SK-N-SH treated with all-trans-retinoic acid at 6 μM for 48 hours (cell line): ENCODE measurements around the gene KCNK4.

ENCODE experiments used
- ATAC-seq: fragments of 200-7000 bp; cut with Tn5 transposase; 3 replicates; pipeline ENCODE4 v1.9.1; 2020; ENCODE audit warnings: mild to moderate bottlenecking, moderate library complexity
- ARNTL ChIP-seq: fragments of 450-650 bp; formaldehyde crosslinking; IDR thresholded peaks from 2 replicates; pipeline ENCODE4 v1.5.0; 2020; ENCODE audit warnings: low read depth, mild to moderate bottlenecking, moderate library complexity, borderline replicate concordance
- CREB5 ChIP-seq: fragments of 250-450 bp; sonication (Bioruptor Pico); IDR thresholded peaks from 2 replicates; pipeline ENCODE4 v1.5.1; 2020; ENCODE audit warnings: low read depth, mild to moderate bottlenecking, moderate library complexity
- CSDC2 ChIP-seq: fragments of 250-450 bp; sonication (Bioruptor Pico); IDR thresholded peaks from 2 replicates; pipeline ENCODE4 v1.5.0; 2020; ENCODE audit warnings: mild to moderate bottlenecking, moderate library complexity
- CSRNP3 ChIP-seq: fragments of 250-450 bp; sonication (Bioruptor Pico); IDR thresholded peaks from 2 replicates; pipeline ENCODE4 v1.5.1; 2021; ENCODE audit warnings: mild to moderate bottlenecking, moderate library complexity
- ESRRG ChIP-seq: fragments of 250-450 bp; sonication (Bioruptor Pico); IDR thresholded peaks from 2 replicates; pipeline ENCODE4 v1.6.1; 2021; ENCODE audit warnings: mild to moderate bottlenecking
- GLIS3 ChIP-seq: fragments of 250-450 bp; sonication (Bioruptor Pico); IDR thresholded peaks from 2 replicates; pipeline ENCODE4 v1.5.0; 2020; ENCODE audit warnings: mild to moderate bottlenecking, moderate library complexity
- ISL1 ChIP-seq: fragments of 250-450 bp; sonication (Bioruptor Pico); IDR thresholded peaks from 2 replicates; pipeline ENCODE4 v2.1.2; 2022; ENCODE audit warnings: mild to moderate bottlenecking, moderate library complexity
- OSR1 ChIP-seq: fragments of 250-450 bp; sonication (Bioruptor Pico); IDR thresholded peaks from 2 replicates; pipeline ENCODE4 v1.8.0; 2022; ENCODE audit warnings: moderate library complexity, mild to moderate bottlenecking, inconsistent platforms
- PATZ1 ChIP-seq: fragments of 250-450 bp; sonication (Bioruptor Pico); IDR thresholded peaks from 2 replicates; pipeline ENCODE4 v1.8.0; 2020; ENCODE audit warnings: mild to moderate bottlenecking, moderate library complexity, borderline replicate concordance
- POU6F1 ChIP-seq: fragments of 250-450 bp; sonication (Bioruptor Pico); IDR thresholded peaks from 2 replicates; pipeline ENCODE4 v1.8.0; 2021; ENCODE audit warnings: low read depth, mild to moderate bottlenecking, moderate library complexity, borderline replicate concordance
- PPARA ChIP-seq: fragments of 250-450 bp; sonication (Bioruptor Pico); IDR thresholded peaks from 2 replicates; pipeline ENCODE4 v1.5.0; 2020; ENCODE audit warnings: mild to moderate bottlenecking, borderline replicate concordance
- RARB ChIP-seq: fragments of 250-450 bp; sonication (Bioruptor Pico); IDR thresholded peaks from 2 replicates; pipeline ENCODE4 v1.8.0; 2021; ENCODE audit warnings: mild to moderate bottlenecking, moderate library complexity
- SNAI2 ChIP-seq: fragments of 250-450 bp; sonication (Bioruptor Pico); IDR thresholded peaks from 2 replicates; pipeline ENCODE4 v1.5.0; 2020; ENCODE audit warnings: mild to moderate bottlenecking, moderate library complexity
- TCF4 ChIP-seq: fragments of 250-450 bp; sonication (Bioruptor Pico); IDR thresholded peaks from 2 replicates; pipeline ENCODE4 v1.8.0; 2021; ENCODE audit warnings: mild to moderate bottlenecking, moderate library complexity, borderline replicate concordance
- TOX ChIP-seq: fragments of 250-450 bp; sonication (Bioruptor Pico); IDR thresholded peaks from 2 replicates; pipeline ENCODE4 v1.8.0; 2021; ENCODE audit warnings: mild to moderate bottlenecking, moderate library complexity, borderline replicate concordance
- TSHZ2 ChIP-seq: fragments of 250-450 bp; sonication (Bioruptor Pico); IDR thresholded peaks from 2 replicates; pipeline ENCODE4 v1.5.0; 2020; ENCODE audit warnings: mild to moderate bottlenecking, moderate library complexity
- ZC3H10 ChIP-seq: fragments of 250-450 bp; sonication (Bioruptor Pico); IDR thresholded peaks from 2 replicates; pipeline ENCODE4 v1.5.1; 2021; ENCODE audit warnings: mild to moderate bottlenecking, moderate library complexity
- ZFP3 ChIP-seq: fragments of 250-450 bp; sonication (Bioruptor Pico); IDR thresholded peaks from 2 replicates; pipeline ENCODE4 v1.5.0; 2020; ENCODE audit warnings: mild to moderate bottlenecking, moderate library complexity
- ZFP30 ChIP-seq: fragments of 450-650 bp; formaldehyde crosslinking; IDR thresholded peaks from 2 replicates; pipeline ENCODE4 v1.5.0; 2022; ENCODE audit warnings: mild to moderate bottlenecking, moderate library complexity
- ZNF565 ChIP-seq: fragments of 450-650 bp; formaldehyde crosslinking; conservative IDR thresholded peaks from 2 replicates; pipeline ENCODE4 v1.5.0; 2020; ENCODE audit warnings: low read depth, mild to moderate bottlenecking, moderate library complexity
- ZNF70 ChIP-seq: fragments of 450-650 bp; formaldehyde crosslinking; IDR thresholded peaks from 2 replicates; pipeline ENCODE4 v1.5.0; 2020; ENCODE audit warnings: mild to moderate bottlenecking, moderate library complexity
- ZNF8 ChIP-seq: fragments of 450-650 bp; formaldehyde crosslinking; IDR thresholded peaks from 2 replicates; pipeline ENCODE4 v1.5.0; 2020; ENCODE audit warnings: mild to moderate bottlenecking, moderate library complexity

Gene KCNK4

GRCh38 chr11:64340671-64341335 lies 49.7 kb downstream of the KCNK4 start:
- TF ChIP-seq ARNTL (CRISPR knock-in tag) = no peak
- TF ChIP-seq ZFP30 = no peak
- TF ChIP-seq PPARA (CRISPR knock-in tag) = no peak
- no peak for TF ChIP-seq ZC3H10
- TF ChIP-seq POU6F1 (CRISPR knock-in tag) = no peak
- TF ChIP-seq PATZ1 (CRISPR knock-in tag) = no peak
- TF ChIP-seq TSHZ2 = no peak
- TF ChIP-seq ESRRG (CRISPR knock-in tag) = no peak
- no peak for TF ChIP-seq OSR1 (CRISPR knock-in tag)
- TF ChIP-seq ZNF70 = no peak
- no peak for TF ChIP-seq CSRNP3
- no peak for TF ChIP-seq TOX
- no peak for TF ChIP-seq ISL1 (CRISPR knock-in tag)
- no peak for TF ChIP-seq ZFP3
- TF ChIP-seq ZNF8 (CRISPR knock-in tag) = no peak
- no peak for TF ChIP-seq SNAI2 (CRISPR knock-in tag)
- no peak for TF ChIP-seq TCF4 (CRISPR knock-in tag)
- TF ChIP-seq ZNF565 (CRISPR knock-in tag) = no peak
- no peak for TF ChIP-seq GLIS3 (CRISPR knock-in tag)
- TF ChIP-seq CSDC2 (CRISPR knock-in tag) = no peak
- ATAC-seq = no peak

- TF ChIP-seq ZNF70 (no peak), SNAI2 (CRISPR knock-in tag) (no peak), ZFP3 (no peak), TCF4 (CRISPR knock-in tag) (no peak)
- TF ChIP-seq, all 23 proteins: peak for 0
- no peak for ATAC-seq
Measured at GRCh38 chr11:64341429-64341828, 50.3 kb downstream of the KCNK4 start.

- TF ChIP-seq CREB5 (no peak), TSHZ2 (no peak), ZNF8 (CRISPR knock-in tag) (no peak), ZC3H10 (no peak), ZFP3 (no peak), RARB (CRISPR knock-in tag) (no peak), TCF4 (CRISPR knock-in tag) (no peak), ZNF565 (CRISPR knock-in tag) (no peak)
- TF ChIP-seq, all 23 proteins: peak for 0
- no peak for ATAC-seq
Measured at GRCh38 chr11:64341851-64342791, 51.0 kb downstream of the KCNK4 start.
